GM23338 (cell line): Measurements from ENCODE around the gene POU3F3. TPM values are rescaled to one million over a fixed set of nuclear protein-coding genes. Genes with fewer than 3 reads are reported as not detected.

Experiments used
- ATAC-seq: fragments of 200-7000 bp; cut with Tn5 transposase; 3 replicates; pipeline ENCODE4 v1.9.1; 2020
- DNase-seq: peaks from one replicate; pipeline ENCODE4 v3.0.0-alpha.2; 2015; ENCODE audit warnings: low spot score
- H2AFZ ChIP-seq: fragments of 200-600 bp; sonication (generic); 2 replicates; pipeline ENCODE4 v1.8.0; 2016; ENCODE audit warnings: antibody characterized with exemption, mild to moderate bottlenecking, moderate library complexity
- H3F3A ChIP-seq: fragments of 200-600 bp; sonication (generic); replicated peaks from 2 replicates; pipeline ENCODE4 v1.8.0; 2017; ENCODE audit warnings: antibody characterized with exemption, mixed run types, low read depth
- H3K27ac ChIP-seq: fragments of 200-600 bp; sonication (generic); 2 replicates; pipeline ENCODE4 v1.6.1; 2016; ENCODE audit warnings: low read depth
- H3K27me3 ChIP-seq: fragments of 200-600 bp; sonication (generic); 2 replicates; pipeline ENCODE4 v1.8.0; 2016; ENCODE audit warnings: mild to moderate bottlenecking, mixed run types, moderate library complexity; ENCODE audit not compliant: insufficient read depth
- H3K36me3 ChIP-seq: fragments of 200-600 bp; sonication (generic); 2 replicates; pipeline ENCODE4 v1.8.0; 2016; ENCODE audit warnings: mild to moderate bottlenecking; ENCODE audit not compliant: insufficient read depth
- H3K4me1 ChIP-seq: fragments of 200-600 bp; sonication (generic); 2 replicates; pipeline ENCODE4 v1.8.0; 2016; ENCODE audit warnings: mild to moderate bottlenecking, moderate library complexity; ENCODE audit not compliant: insufficient read depth
- H3K4me2 ChIP-seq: fragments of 200-600 bp; sonication (generic); 2 replicates; pipeline ENCODE4 v1.7.1; 2017; ENCODE audit warnings: mixed run types
- H3K4me3 ChIP-seq: fragments of 200-600 bp; sonication (generic); 2 replicates; pipeline ENCODE4 v1.6.1; 2016; ENCODE audit warnings: mixed run types
- H3K79me2 ChIP-seq: fragments of 200-600 bp; sonication (generic); replicated peaks from 2 replicates; pipeline ENCODE4 v1.8.0; 2017; ENCODE audit warnings: mild to moderate bottlenecking; ENCODE audit not compliant: insufficient read depth
- H3K9me2 ChIP-seq: fragments of 200-600 bp; sonication (generic); 2 replicates; pipeline ENCODE4 v1.8.0; 2017; ENCODE audit not compliant: insufficient read depth
- H4K20me1 ChIP-seq: fragments of 200-600 bp; sonication (generic); replicated peaks from 2 replicates; pipeline ENCODE4 v1.8.0; 2017; ENCODE audit warnings: mild to moderate bottlenecking; ENCODE audit not compliant: insufficient read depth
- H3K27ac Mint-ChIP-seq: 2 replicates; pipeline ENCODE4 v1.8.0; 2020; ENCODE audit warnings: inconsistent platforms, mild to moderate bottlenecking, moderate library complexity, mixed read lengths
- H3K27me3 Mint-ChIP-seq: 3 replicates; pipeline ENCODE4 v1.8.0; 2022; ENCODE audit warnings: low read depth, mild to moderate bottlenecking, moderate library complexity, mixed read lengths, inconsistent platforms; ENCODE audit not compliant: insufficient read depth, poor library complexity
- H3K36me3 Mint-ChIP-seq: 3 replicates; pipeline ENCODE4 v1.8.0; 2021; ENCODE audit warnings: low read depth, mild to moderate bottlenecking, inconsistent platforms, moderate library complexity, mixed read lengths
- H3K4me1 Mint-ChIP-seq: 3 replicates; pipeline ENCODE4 v1.8.0; 2020; ENCODE audit warnings: mild to moderate bottlenecking, inconsistent platforms, mixed read lengths
- H3K4me3 Mint-ChIP-seq: 3 replicates; pipeline ENCODE4 v1.8.0; 2021; ENCODE audit warnings: moderate library complexity, mild to moderate bottlenecking, inconsistent platforms, mixed read lengths
- H3K9me3 Mint-ChIP-seq: 3 replicates; pipeline ENCODE4 v1.8.0; 2020; ENCODE audit warnings: moderate library complexity, mild to moderate bottlenecking, inconsistent platforms, mixed read lengths
- CTCF ChIP-seq, 2 experiments: fragments of 200-600 bp in 1 of 2; sonication (generic) in 1 of 2; conservative IDR thresholded peaks; 2 replicates each; pipeline versions ENCODE4 v1.5.1 to v1.6.1; 2016 to 2017; ENCODE audit warnings: antibody characterized with exemption in 2 of 2, low read depth in 2 of 2, mild to moderate bottlenecking in 2 of 2, moderate library complexity in 1 of 2
- ETS1 ChIP-seq: IDR thresholded peaks from 2 replicates; pipeline ENCODE4 v1.6.1; 2016; ENCODE audit warnings: antibody characterized with exemption
- EZH2 ChIP-seq: fragments of 200-600 bp; sonication (generic); IDR thresholded peaks from one replicate; pipeline ENCODE4 v1.8.0; 2017; ENCODE audit warnings: antibody characterized with exemption, mild to moderate bottlenecking, low read depth; ENCODE audit not compliant: unreplicated experiment
- EZH2phosphoT487 ChIP-seq: fragments of 200-600 bp; sonication (generic); IDR thresholded peaks from one replicate; pipeline ENCODE4 v1.8.1; 2018; ENCODE audit warnings: antibody characterized with exemption; ENCODE audit not compliant: unreplicated experiment
- JUNB ChIP-seq: IDR thresholded peaks from one replicate; pipeline ENCODE4 v1.6.1; 2016; ENCODE audit warnings: antibody characterized with exemption; ENCODE audit not compliant: unreplicated experiment
- NANOG ChIP-seq: IDR thresholded peaks from 2 replicates; pipeline ENCODE4 v1.6.1; 2016; ENCODE audit warnings: antibody characterized with exemption, borderline replicate concordance
- POLR2AphosphoS5 ChIP-seq: IDR thresholded peaks from 2 replicates; pipeline ENCODE4 v1.6.1; 2016; ENCODE audit warnings: antibody characterized with exemption, low read depth
- STAT1 ChIP-seq: IDR thresholded peaks from one replicate; pipeline ENCODE4 v1.6.1; 2016; ENCODE audit warnings: antibody characterized with exemption; ENCODE audit not compliant: unreplicated experiment
- ZNF114 ChIP-seq: fragments of 250-450 bp; sonication (Bioruptor Pico); IDR thresholded peaks from 2 replicates; pipeline ENCODE4 v1.5.0; 2020; ENCODE audit warnings: mild to moderate bottlenecking, moderate library complexity
- ZNF331 ChIP-seq: fragments of 250-450 bp; sonication (Bioruptor Pico); IDR thresholded peaks from 2 replicates; pipeline ENCODE4 v1.5.0; 2020; ENCODE audit warnings: low read depth, mild to moderate bottlenecking, moderate library complexity
- ZNF462 ChIP-seq: fragments of 250-450 bp; sonication (Bioruptor Pico); IDR thresholded peaks from 2 replicates; pipeline ENCODE4 v1.5.0; 2020; ENCODE audit warnings: mild to moderate bottlenecking, moderate library complexity
- polyA plus RNA-seq: library from polyadenylated mRNA; unstranded; fragments of >200 nt; fragmentation: Nextera tagmentation; extraction: Ambion mirVana; gene quantifications from 2 replicates; pipeline ENCODE4 v1.2.1, GENCODE V29; 2016
- total RNA-seq: library from RNA; depleted of rRNA; stranded (reverse); fragments of >200 nt; shearing (Covaris generic); gene quantifications from 2 replicates; pipeline ENCODE4 v1.2.3, GENCODE V29; 2014

POU3F3 gene
- total and polyA plus RNA-seq, 2 experiments from 2014 or later, result 0.06 to 0.24 TPM

- peaks cover 8% of the 10 kb centered on the region for H3K9me2 ChIP-seq
- Mint-ChIP-seq H3K27me3 (peaks cover 7% of the 10 kb centered on the region), H3K9me3 (no peaks in the 10 kb centered on the region), H3K4me3 (no peak overlapping the region), H3K4me1 (peaks cover 12% of the 10 kb centered on the region), H3K27ac (no peak overlapping the region), H3K36me3 (no peaks in the 10 kb centered on the region)
- H4K20me1 ChIP-seq, result no peaks in the 10 kb centered on the region
- no peak overlapping the region for H3K4me2 ChIP-seq
- no peak for TF ChIP-seq JUNB
- TF ChIP-seq EZH2, result no peak
- H3K27ac ChIP-seq, result no peak overlapping the region
- H3F3A ChIP-seq, result no peaks in the 10 kb centered on the region
- H3K79me2 ChIP-seq, result no peaks in the 10 kb centered on the region
- no peak for DNase-seq
- no peak overlapping the region; the same call in 1 of the 2 replicates for H2AFZ ChIP-seq
- no peak for ATAC-seq
- no peak overlapping the region for H3K4me3 ChIP-seq
- H3K27me3 ChIP-seq, result no peaks in the 10 kb centered on the region
- H3K4me1 ChIP-seq, result peaks cover 18% of the 10 kb centered on the region; the same call in 1 of the 2 replicates
- H3K36me3 ChIP-seq, result no peaks in the 10 kb centered on the region
Observed at GRCh38 chr2:104891145-104891544, 37.2 kb downstream of the POU3F3 start.

GRCh38 chr2:104896446-104896845, 42.5 kb downstream of the POU3F3 start:
- H3K27me3 Mint-ChIP-seq, result peaks cover 2% of the 10 kb centered on the region
- no peak for TF ChIP-seq ZNF331
- no peak for TF ChIP-seq ZNF462
- TF ChIP-seq NANOG, result no peak
- no peak for TF ChIP-seq CTCF (conservative IDR thresholded peaks at IDR 0.05; ENCODE audit: low read depth in 2 of 2)
- no peak for TF ChIP-seq JUNB
- no peak for TF ChIP-seq ETS1
- TF ChIP-seq STAT1, result no peak
- no peak for TF ChIP-seq EZH2
- no peak for TF ChIP-seq POLR2AphosphoS5
- TF ChIP-seq EZH2phosphoT487, result no peak
- TF ChIP-seq ZNF114 (CRISPR knock-in tag), result no peak

More at GRCh38 chr2:104896446-104896845, 42.5 kb downstream of the POU3F3 start:
- H3K9me2 ChIP-seq, result no peaks in the 10 kb centered on the region
- H3K27ac ChIP-seq, result no peak overlapping the region
- no peaks in the 10 kb centered on the region for H3K36me3 ChIP-seq
- no peaks in the 10 kb centered on the region for H3K79me2 ChIP-seq
- H3K27me3 ChIP-seq, result no peaks in the 10 kb centered on the region
- no peak overlapping the region for H2AFZ ChIP-seq
- Mint-ChIP-seq H3K4me1 (no peaks in the 10 kb centered on the region; the same call in 2 of the 3 replicates), H3K4me3 (no peak overlapping the region), H3K27ac (no peak overlapping the region), H3K36me3 (no peaks in the 10 kb centered on the region), H3K9me3 (no peaks in the 10 kb centered on the region)
- no peak for DNase-seq
- no peak for ATAC-seq
- no peak overlapping the region for H3K4me2 ChIP-seq
- H3K4me3 ChIP-seq, result no peak overlapping the region
- H4K20me1 ChIP-seq, result no peaks in the 10 kb centered on the region
- no peaks in the 10 kb centered on the region for H3F3A ChIP-seq
- H3K4me1 ChIP-seq, result no peaks in the 10 kb centered on the region
